22Rv1 (cell line): ENCODE data around the gene CCSER1.

Source experiments
- ZFX ChIP-seq: fragments of 450-650 bp; IDR thresholded peaks from 2 replicates; pipeline ENCODE4 v1.6.1; 2017; ENCODE audit warnings: antibody characterized with exemption, borderline replicate concordance
- TF ChIP-seq, protein P1 (sequence below): fragments of 450-650 bp; IDR thresholded peaks from 2 replicates; pipeline ENCODE4 v1.5.1; 2017; ENCODE audit warnings: mild to moderate bottlenecking

DNA sequence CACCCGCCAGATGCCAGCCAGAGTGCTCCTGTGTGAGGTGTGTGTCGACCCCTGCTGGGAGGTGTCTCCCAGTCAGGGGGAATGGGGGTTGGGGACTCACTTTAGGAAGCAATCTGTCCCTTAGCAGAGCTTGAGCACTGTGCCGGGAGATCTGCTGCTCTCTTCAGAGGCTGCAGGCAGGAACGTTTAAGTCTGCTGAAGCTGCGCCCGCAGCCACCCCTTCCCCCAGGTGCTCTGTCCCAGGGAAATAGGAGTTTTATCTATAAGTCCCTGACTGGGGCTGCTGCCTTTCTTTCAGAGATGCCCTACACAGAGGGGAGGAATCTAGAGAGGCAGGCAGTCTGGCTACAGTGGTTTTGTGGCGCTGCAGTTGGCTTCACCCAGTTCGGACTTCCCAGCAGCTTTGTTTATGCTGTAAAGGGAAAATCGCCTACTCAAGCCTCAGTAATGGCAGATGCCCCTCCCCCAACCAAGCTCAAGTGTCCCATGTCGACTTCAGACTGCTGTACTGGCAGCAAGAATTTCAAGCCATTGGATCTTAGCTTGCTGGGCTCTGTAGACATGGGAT lies 80.8 kb downstream of the CCSER1 start:
- TF ChIP-seq, protein P1, sequence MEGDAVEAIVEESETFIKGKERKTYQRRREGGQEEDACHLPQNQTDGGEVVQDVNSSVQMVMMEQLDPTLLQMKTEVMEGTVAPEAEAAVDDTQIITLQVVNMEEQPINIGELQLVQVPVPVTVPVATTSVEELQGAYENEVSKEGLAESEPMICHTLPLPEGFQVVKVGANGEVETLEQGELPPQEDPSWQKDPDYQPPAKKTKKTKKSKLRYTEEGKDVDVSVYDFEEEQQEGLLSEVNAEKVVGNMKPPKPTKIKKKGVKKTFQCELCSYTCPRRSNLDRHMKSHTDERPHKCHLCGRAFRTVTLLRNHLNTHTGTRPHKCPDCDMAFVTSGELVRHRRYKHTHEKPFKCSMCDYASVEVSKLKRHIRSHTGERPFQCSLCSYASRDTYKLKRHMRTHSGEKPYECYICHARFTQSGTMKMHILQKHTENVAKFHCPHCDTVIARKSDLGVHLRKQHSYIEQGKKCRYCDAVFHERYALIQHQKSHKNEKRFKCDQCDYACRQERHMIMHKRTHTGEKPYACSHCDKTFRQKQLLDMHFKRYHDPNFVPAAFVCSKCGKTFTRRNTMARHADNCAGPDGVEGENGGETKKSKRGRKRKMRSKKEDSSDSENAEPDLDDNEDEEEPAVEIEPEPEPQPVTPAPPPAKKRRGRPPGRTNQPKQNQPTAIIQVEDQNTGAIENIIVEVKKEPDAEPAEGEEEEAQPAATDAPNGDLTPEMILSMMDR = no peak
- TF ChIP-seq ZFX = no peak
